ENCODE results near the gene COX6A1.
A peak's percentile ranks its signal among the peaks of the same experiment; 100 is the strongest.

Gene COX6A1

DNA sequence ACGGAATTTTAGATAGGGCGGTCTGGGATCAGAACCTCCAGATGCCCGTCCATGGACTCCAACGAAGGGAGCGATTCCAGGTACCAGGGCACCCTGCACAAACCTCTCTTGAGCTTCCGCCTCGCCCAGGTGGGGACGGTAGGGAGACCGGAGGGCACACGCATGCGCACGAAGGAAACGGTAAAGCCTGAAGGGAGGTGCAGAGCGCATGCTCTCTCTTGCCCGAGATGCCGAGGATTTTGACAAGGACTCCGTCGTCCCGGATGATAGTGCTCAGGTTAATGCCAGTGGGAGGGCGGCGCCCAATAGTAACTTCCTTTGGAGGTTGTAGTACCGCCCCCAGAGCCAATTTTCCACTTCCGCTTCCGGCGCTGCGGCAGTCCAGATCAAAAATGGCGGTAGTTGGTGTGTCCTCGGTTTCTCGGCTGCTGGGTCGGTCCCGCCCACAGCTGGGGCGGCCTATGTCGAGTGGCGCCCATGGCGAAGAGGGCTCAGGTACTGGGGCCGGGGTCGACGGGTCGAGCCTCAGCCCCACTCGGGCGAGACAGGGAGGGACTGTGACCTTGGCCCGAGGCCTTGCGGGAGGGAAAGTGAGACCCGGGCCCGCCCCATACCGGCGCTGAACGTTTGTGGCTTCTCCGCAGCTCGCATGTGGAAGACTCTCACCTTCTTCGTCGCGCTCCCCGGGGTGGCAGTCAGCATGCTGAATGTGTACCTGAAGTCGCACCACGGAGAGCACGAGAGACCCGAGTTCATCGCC lies at the start of gene COX6A1:
COX6A1 (plus strand) TSS at position 379 of the 760 bp plus-strand sequence; CDS start at position 393, 14 bp downstream.
- DNase-seq, result peak; percentile 99

DNA sequence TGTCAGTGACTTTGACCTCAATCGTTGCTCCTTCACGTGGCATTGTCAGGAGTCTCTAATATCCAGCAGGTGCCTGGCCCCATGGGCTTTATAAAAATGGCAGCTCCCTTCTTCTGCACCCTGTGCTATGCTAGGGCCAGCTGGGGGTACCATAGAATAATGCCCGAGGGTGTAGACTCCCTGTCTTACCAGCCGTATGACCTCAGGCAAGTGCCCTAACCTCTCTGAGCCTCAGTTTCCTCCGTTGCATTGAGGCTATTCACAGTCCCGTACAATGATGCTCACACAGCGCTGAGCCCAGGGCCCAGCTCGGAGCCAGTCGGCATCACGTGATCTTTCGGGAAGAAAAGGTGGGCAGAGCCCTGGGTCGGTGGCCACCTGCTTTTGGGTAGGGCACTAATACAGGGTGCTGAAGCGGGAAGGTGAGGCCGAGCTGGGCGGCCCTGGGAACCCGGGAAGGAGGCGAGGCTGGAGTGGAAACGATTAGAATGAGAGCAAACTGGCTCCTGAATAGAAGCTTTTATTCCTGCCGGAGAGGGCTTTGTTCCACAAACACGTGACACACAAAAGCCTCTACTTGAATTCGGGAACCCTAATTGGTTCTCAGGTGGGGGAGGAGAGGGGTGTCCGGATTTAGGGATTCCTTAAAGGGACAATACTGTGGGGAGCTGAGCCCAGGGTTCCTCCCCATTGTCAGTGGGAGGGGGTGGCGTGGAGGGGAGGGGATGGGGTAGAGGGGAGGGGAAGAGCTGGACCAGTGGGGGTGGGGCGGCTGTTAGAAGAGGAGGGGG lies 49.0 kb upstream of the COX6A1 start:
- no peak for DNase-seq

DNA sequence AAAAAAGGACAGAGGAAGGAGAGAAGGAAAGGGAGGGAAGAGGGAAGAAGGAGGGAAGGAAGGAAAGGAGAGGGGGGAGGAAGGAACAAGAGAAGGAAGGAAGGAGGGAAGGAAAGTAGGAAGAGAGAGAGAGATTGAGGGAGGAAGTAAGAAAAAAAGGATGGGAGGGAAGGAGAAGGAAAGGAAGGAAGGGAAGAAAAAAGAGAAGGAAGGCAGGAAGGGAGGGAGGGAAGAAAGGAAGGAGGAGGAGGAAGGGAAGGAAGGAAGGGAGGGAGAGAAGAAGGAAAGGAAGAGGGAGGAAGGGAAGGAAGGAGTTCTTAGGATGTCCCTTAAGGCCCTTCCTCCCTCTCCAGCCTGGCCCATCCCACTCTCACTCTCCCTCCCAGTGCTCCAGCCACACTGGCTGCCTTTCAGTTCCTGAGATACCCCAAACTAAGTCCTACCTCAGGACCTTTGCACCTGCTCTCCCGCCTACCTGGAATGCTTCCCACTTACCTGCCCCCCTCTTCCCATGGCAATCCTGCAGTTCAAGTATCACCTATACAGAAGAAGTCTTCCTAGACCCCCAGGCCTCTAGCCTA lies 47.3 kb upstream of the COX6A1 start:
- DNase-seq, result no peak

DNA sequence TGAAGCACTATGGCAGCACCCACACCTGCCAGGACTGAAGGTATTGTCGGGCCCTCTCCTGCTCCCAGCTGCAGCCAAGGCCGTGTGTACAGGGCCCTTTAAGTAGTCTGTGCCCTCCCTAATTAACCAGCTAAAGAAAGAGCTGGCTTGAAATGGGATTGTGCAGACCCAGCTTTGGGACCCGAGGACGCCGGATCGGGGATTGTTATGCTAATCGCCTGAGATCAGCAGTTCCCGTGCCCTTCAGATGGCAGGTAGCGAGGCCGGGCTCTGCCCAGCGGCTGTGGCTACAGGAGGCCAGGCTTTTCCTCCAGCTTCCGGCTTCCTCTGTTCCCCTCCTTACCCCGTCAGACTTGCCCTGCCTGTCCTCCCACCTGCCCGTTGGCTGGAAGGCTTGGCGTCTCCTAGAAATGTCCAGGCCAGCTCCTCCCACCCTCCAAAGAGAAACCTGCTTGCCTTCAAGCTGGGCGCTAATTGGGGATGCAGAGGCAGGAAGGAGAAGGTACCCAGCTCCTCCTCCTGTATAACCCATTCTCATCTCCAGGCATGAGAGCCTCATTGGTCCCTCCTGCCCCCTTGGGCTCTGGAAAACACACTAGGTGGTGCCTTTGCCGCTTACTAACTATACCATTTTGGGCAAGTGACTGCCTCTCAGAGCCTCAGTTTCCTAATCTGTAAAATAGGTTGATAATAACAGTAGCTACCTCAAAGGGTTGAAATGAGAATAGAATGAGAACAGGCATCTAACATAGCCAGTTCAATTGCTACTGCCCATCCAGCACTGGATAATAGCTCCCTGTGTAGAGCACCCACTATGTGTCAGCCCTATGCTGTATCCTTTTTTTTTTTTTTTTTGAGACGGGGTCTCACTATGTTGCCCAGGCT lies 43.2 kb upstream of the COX6A1 start:
- DNase-seq, result no peak

DNA sequence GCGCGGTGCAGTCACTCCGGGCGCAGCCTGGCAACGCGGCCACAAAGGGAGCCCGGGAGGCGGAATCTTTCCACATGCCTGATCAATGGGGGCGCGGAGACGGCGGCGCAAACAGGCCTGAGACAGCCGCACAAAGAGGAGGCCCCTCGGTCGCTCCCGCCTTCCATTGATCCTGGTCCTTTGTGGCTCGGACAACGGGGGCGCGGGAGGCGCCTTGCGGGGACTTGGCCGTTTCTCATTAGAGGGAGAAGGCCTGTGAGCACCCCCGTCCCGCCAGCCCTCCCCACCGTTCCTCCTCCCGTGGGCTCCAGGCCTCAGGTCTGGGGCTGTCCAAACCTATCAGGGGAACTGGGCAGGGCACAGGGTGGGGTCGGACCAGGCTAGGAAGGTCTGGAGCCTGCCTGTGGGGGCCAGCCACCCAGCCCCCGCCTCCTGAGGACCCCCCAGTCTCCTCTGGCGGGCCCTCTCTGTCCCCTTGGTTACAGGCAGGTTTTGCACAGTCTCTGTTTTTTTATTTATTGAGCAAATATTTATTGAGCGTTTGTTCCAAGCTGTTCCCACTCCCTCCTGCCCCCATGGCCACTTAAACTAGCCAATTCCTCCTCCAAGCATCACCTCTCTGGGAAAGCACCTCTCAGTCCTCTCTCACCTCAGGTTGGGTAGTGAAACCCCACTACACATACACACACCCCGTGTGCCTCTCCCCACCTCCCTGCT lies 39.9 kb upstream of the COX6A1 start:
- DNase-seq, result no peak

DNA sequence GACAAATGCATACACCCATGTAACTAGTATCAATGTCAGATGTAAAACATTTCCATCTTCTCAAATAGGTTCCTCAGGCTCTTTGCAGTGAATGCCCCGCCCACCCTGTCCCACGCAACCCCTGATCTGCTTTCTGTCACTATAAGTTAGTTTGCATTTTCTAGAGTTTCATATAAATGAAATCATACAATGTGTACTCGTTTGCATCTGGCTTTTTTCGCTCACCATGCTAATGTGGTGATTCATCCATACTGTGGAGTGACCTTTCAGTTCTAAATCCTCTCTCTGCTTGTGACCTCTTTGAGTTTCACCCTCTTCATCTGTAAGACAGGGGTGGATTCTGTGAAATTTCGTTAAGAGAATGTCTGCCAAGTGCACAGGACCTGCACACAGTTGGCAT lies 38.4 kb upstream of the COX6A1 start:
- DNase-seq, result no peak

DNA sequence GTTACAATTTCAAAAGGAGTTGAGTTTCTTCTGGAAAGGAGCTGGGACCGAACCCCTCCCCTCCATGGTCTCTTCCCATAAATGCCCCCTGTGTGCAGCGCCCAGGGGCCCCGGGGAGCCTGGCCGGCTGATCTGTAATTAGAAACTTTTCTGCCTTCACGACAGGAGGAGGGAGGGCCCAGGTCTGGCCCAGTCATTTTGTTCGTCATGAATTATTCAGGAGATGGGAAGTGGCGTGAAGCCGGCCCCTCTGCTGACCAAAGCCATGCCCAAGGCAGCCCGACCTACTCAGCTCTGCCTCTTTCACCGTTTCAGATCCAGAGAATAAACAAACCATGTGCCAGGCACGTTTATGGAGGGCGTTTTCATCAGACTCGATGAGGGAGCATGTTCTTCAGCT lies 35.7 kb upstream of the COX6A1 start:
- no peak for DNase-seq

DNA sequence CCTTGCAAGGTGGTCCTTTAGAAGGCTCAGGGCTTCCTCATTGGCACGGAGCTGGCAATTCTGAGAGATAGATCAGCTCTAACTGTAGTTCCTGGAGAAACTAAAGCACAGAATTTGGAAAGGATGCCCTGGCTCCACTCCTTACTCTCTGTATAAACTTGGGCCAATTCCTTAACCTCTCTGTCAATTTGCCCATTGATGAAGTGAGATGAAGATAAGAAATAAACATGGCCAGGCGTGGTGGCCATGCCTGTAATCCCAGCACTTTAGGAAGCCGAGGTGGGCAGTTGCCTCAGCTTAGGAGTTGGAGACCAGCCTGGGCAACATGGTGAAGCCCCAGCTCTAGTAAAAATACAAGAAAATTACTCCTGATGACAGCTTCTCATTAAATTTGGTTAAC lies 34.0 kb upstream of the COX6A1 start:
- no peak for DNase-seq

DNA sequence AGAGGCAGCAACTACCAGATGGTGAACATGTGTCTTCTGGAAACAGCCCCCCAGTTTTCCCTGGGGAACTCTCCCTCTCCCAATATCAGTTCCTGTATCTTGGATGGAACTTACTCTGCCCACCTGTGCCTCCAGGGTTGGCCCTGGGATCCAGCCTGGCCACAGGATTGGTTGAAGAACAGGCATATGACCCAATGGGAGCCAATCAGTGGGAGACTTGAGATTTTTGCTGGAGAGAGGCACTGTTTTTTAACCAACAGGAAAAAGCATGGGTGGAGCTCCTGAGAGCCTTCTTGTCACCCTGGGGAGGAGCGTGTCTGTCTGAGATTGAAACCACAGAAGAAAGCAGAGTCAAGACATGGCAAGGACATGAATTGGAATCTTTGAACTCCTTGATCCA lies 33.6 kb upstream of the COX6A1 start:
- DNase-seq, result no peak

DNA sequence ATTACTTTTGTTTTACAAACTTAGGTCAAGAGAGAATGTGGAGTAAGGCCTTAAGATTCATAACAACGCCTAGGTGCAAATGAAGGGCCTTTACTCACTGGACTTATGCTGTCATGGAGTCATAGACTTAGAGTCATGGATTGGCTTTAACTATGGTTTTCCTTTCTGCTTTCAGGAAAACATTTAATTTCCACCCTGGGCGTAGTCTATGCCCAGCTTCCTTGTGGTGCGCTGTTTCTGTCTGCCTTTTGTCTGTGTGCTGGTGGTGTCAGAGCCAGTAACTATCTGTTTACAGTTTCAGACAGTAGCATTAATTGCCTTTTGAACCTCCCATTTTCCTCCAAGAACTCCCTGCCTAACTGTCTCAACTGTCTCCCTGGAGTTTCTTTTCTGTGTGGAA lies 31.8 kb upstream of the COX6A1 start:
- DNase-seq, result no peak

DNA sequence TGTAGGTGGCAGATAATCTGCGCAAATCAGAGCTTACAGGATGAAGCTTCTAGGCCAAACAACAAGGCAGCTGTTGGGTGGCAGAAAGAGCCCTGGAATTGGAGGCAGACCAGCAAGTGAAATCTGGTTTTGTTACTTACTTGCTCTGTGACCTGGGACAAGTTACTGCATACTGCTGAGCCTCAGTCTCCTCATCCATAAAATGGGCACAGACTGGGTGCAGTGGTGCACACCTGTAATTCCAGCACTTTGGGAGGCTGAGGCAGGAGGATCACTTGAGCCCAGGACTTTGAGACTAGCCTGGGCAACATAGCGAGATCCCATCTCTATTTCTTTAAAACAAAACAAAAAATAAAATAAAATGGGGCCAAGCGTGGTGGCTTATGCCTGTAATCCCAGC lies 31.4 kb upstream of the COX6A1 start:
- DNase-seq, result no peak

DNA sequence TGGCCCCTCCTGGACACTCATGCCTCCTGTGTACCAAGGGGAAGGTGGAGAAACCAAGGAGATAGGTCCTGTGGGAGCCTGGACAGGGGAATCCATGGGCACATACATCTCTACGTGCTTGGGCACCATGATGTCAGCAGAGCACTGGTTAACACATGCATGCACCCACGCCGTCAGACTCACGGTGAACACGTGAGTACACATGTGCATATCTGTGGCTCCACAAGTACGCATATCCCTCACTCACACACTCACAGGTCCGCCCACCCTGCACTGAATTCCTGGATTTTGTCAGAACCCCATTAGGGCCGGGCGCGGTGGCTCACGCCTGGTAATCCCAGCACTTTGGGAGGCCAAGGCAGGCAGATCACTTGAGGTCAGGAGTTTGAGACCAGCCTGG lies 29.1 kb upstream of the COX6A1 start:
- no peak for DNase-seq

DNA sequence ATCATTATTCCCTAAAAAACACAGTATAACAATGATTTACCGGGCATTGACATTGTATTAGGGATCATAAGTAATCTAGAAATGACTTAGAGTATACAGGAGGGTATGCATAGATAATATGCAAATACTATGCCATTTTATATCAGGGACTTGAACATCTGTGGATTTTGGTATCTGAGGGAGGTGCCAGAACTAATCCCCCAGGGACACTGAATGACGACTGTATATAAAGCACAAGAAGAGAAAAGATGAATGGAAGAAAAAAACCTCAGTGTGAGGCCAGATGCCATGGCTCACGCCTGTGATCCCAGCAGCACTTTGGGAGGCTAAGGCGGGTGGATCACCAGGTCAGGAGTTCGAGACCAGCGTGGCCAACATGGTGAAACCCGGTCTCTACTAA lies 25.5 kb upstream of the COX6A1 start:
- DNase-seq, result no peak

DNA sequence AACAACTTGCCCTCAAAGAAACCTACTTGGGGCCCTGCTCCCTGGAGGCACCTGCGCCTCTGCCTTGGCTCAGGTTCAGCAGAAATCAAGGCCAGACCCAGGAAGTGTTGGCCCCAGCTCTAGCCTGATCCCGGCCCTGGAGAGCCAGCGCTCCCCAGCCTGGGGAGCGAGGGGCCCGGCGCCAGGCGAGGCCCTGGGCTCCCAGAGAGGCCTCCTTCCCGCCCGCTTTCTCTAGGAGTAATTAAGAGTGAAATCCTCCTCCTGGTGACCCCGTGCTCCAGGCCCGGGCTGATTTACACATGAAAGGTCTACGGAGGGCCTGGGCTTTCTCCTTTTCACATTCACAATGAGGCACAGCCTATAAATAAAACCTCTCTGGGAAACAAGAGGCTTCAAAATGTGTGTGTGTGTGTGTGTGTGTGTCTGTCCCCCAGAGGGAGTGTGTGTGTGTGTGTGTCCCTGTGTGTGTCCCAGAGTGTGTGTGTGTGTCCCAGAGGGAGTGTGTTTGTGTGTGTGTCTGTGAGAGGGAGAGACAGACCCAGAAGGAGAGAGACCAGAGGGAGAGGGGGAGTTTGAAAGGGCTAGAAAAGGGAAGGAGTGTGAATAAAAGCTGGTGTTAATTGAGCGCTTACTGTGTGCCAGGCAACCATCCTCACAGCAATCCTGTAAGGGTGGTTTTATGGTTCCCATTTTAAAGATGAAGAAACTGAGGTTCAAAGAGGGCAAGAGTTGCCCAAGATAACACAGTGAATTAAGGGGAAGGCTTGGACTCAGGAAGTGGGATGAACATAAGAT lies 23.8 kb upstream of the COX6A1 start:
- no peak for DNase-seq

DNA sequence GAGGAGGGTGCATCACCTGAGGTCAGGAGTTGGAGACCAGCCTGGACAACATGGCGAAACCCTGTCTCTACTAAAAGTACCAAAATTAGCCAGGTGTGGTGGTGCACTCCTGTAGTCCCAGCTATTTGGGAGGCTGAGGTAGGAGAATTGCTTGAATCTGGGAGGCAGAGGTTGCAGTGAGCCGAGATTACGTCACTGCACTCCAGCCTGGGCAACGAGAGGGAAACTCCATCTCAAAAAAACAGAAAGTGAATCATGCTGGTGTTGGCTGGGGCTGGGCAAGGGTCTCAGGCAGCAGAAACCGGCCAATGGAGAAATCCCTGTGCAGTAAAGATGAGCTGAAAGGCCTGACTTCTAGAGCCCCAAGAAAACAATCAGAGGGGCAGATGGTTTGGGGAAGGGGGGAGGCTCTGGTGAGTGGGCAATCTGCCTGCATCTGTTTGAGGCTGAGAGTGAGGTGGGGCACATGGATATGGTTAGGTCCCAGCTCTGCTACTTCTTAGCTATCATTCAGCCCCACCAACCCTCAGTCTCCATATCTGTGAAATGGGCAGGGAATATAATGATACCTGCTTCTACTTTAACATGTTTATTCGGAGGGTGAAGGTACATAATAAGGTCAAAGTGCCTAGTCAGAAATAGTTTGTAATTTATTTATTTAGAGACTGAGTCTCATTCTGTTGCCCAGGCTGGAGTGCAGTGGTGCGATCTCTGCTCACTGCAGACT lies 21.3 kb upstream of the COX6A1 start:
- DNase-seq, result no peak

DNA sequence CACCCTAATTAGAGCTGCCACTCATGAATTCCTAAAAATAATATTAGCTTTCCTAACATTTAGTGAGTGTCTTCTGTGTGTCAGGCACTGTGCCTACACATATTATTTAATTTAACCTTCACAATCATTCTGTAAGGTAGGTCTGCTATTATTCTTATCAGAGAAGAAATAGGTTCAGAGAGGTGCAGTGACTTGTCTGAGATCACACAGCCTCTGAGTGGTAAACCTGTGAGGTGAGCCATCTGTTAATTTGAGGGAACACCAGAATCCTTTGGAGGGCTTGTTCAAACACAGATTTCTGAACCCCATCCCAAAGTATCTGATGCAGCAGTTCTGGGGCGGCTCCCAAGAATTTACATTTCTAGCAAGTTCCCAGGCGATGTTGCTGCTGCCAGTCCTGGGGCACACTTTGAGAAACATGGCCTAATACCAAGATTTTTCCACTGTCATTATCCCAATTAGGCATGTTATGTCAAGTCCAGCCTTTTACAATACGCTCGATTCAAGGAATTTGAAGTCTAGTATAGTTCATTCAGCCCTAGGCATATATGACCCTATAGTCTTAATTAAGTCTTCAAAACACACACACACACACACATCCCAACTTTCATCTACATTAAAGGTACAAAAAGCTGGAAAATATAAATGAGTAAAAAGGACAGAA lies 19.9 kb upstream of the COX6A1 start:
- no peak for DNase-seq

DNA sequence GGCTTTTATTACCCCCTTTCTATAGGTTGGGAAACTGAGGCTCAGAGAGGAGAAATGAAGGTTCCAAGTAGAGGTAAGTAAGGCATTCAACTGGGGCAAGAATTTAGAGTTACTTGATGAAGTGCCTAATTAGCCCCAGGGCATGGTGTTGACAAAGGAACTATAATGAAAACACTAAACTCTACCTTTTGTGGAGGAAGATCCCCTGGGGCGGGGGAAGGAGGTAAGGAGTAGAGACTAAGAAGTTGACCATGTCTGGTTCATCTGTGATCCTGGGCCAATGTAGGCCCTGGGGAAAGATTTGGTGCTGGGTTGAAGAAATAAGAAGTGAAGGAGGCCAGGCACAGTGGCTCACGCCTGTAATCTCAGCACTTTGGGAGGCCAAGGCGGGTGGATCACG lies 16.2 kb upstream of the COX6A1 start:
- DNase-seq, result no peak

DNA sequence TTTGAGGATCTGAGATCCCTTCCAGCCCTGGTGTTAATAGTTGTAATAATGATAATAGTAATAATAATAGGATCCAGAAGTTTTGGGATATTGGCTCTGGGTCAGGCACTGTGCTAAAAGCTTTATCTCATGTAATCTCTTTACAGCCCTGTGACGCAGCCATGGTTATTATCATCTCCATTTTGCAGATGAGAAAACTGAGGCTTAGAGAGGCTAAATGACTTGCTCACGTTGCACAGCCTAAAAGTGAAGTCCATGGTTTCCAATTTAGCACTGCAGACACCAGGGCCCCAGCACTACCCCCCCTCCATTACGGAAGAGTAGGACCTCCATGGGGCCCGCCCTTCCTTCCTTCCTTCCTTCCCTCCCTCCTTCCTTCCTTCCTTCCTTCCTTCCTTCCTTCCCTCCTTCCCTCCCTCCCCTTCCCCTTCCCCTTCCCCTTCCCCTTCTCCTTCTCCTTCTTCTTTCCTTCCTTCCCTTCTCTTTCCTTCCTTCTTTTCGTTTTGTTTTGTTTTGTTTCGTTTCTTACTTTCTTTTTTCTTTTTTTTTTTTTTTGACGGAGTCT lies 14.9 kb upstream of the COX6A1 start:
- DNase-seq, result no peak

DNA sequence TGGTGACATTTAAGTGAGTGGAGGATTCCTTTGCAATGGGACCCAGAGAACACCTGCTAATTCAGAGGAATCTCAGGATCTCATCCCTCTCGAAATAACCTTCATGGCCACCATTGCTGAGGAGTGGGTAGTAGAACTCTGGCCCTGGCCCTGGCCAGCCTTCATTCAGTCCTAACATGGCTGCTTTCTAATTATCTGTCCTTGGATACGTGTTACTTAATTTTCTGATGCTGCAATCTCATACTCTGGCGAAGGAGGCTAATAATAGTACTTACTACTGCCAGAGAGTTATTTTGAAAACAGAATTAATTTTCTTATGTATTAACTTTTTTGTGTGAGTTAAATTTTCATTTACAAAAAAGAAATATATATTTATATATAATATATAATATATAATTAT lies 12.1 kb upstream of the COX6A1 start:
- no peak for DNase-seq
